ENCODE results near the gene CPM.

CPM gene

DNA sequence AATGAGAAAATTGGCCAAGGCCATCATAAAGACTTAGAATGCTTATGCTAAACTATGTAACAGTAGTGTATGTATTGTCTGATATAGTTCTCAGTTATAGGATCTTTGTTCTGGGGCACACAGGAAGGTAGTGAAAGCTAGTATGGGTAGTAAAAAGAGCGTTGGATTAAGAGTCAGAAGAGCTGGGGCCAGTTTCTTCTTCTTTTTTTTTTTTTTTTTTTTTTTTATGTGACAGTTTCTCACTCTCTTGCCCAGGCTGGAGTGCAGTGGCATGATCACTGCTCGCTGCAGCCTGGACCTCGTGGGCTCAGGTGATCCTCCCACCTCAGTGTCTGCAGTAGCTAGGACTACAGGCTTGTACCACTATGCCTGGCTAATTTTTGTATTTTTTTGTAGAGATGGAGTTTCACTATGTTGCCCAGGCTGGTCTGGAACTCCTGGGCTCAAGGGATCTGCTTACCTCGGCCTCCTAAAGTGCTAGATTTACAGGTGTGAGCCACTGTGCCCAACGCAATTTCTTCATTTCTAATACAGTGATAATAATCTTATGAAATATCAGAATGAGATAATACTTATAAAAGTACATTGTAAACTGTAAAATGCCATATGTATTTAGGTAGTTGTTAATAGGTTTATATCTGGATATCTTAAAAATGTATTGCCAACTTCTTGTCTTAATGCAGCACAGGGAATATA lies 117.6 kb downstream of the CPM start:
- H3K4me3 ChIP-seq (replicated peaks; ENCODE audit: insufficient read depth, low read length): no peak overlapping the region
- DNase-seq (ENCODE audit: low read depth in 1 of 2, low spot score in 1 of 2): no peak
- TF ChIP-seq, protein P1, sequence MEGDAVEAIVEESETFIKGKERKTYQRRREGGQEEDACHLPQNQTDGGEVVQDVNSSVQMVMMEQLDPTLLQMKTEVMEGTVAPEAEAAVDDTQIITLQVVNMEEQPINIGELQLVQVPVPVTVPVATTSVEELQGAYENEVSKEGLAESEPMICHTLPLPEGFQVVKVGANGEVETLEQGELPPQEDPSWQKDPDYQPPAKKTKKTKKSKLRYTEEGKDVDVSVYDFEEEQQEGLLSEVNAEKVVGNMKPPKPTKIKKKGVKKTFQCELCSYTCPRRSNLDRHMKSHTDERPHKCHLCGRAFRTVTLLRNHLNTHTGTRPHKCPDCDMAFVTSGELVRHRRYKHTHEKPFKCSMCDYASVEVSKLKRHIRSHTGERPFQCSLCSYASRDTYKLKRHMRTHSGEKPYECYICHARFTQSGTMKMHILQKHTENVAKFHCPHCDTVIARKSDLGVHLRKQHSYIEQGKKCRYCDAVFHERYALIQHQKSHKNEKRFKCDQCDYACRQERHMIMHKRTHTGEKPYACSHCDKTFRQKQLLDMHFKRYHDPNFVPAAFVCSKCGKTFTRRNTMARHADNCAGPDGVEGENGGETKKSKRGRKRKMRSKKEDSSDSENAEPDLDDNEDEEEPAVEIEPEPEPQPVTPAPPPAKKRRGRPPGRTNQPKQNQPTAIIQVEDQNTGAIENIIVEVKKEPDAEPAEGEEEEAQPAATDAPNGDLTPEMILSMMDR (IDR thresholded peaks at IDR 0.05; ENCODE audit: insufficient read depth, low read length): no peak
- no peak for TF ChIP-seq POLR2AphosphoS5 (IDR thresholded peaks at IDR 0.05; ENCODE audit: low read depth)
- TF ChIP-seq, protein P2, sequence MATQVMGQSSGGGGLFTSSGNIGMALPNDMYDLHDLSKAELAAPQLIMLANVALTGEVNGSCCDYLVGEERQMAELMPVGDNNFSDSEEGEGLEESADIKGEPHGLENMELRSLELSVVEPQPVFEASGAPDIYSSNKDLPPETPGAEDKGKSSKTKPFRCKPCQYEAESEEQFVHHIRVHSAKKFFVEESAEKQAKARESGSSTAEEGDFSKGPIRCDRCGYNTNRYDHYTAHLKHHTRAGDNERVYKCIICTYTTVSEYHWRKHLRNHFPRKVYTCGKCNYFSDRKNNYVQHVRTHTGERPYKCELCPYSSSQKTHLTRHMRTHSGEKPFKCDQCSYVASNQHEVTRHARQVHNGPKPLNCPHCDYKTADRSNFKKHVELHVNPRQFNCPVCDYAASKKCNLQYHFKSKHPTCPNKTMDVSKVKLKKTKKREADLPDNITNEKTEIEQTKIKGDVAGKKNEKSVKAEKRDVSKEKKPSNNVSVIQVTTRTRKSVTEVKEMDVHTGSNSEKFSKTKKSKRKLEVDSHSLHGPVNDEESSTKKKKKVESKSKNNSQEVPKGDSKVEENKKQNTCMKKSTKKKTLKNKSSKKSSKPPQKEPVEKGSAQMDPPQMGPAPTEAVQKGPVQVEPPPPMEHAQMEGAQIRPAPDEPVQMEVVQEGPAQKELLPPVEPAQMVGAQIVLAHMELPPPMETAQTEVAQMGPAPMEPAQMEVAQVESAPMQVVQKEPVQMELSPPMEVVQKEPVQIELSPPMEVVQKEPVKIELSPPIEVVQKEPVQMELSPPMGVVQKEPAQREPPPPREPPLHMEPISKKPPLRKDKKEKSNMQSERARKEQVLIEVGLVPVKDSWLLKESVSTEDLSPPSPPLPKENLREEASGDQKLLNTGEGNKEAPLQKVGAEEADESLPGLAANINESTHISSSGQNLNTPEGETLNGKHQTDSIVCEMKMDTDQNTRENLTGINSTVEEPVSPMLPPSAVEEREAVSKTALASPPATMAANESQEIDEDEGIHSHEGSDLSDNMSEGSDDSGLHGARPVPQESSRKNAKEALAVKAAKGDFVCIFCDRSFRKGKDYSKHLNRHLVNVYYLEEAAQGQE (IDR thresholded peaks at IDR 0.05; ENCODE audit: insufficient replicate concordance, low read depth): no peak
- no peak for TF ChIP-seq SPI1 (IDR thresholded peaks at IDR 0.05; ENCODE audit: borderline replicate concordance, low read depth)
- TF ChIP-seq GABPA (IDR thresholded peaks at IDR 0.05; ENCODE audit: low read depth): no peak

DNA sequence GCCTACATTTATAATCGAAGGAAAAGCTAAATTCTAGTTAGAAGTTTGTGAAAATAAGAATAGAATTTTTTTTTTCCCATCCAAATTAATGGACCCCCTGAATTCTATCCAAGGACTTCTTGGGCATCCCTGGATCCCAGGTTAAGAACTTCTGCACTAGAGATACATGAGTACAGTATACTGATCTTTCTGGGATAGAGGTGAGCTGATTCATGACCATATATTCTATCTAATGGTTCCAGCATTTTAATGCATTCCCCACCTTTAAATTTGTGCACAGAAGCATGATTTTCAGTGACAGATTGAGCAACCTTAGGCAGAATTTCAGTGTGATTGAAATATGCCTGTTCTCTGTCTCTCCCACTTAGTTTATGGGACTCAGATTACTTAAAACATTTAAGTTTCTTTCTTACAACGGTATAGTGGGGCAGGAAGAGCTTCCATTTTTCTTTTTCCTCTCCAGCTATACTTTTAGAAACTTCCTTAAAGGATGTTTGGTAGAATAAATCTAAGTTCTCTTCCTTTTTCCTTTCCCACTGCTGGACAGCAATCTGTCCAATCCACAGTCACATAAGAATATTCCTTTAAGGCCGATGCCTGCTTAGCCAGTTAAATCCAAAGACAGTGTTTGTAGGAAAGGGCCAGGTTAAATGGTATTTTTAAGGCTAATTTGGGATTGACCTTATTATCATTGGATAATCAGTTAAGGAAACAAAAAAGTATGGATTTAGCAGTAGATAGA lies 118.3 kb downstream of the CPM start:
- TF ChIP-seq SPI1 (IDR thresholded peaks at IDR 0.05; ENCODE audit: borderline replicate concordance, low read depth): no peak
- TF ChIP-seq, protein P1 (IDR thresholded peaks at IDR 0.05; ENCODE audit: insufficient read depth, low read length): no peak
- no peak for TF ChIP-seq POLR2AphosphoS5 (IDR thresholded peaks at IDR 0.05; ENCODE audit: low read depth)
- TF ChIP-seq, protein P2 (IDR thresholded peaks at IDR 0.05; ENCODE audit: insufficient replicate concordance, low read depth): peak; percentile 33
- Histone ChIP-seq H3K4me3 (replicated peaks; ENCODE audit: insufficient read depth, low read length) (no peak overlapping the region), H3K27ac (replicated peaks) (no peak overlapping the region), H3K27me3 (ENCODE audit: insufficient read depth, poor library complexity, severe bottlenecking) (no peaks in the 10 kb centered on the region)
- DNase-seq (ENCODE audit: low read depth in 1 of 2, low spot score in 1 of 2): no peak

More for the DNA sequence above, 117.6 kb downstream of the CPM start:
- no peak overlapping the region for H3K27ac ChIP-seq (replicated peaks)
- H3K27me3 ChIP-seq (ENCODE audit: insufficient read depth, poor library complexity, severe bottlenecking): no peaks in the 10 kb centered on the region

DNA sequence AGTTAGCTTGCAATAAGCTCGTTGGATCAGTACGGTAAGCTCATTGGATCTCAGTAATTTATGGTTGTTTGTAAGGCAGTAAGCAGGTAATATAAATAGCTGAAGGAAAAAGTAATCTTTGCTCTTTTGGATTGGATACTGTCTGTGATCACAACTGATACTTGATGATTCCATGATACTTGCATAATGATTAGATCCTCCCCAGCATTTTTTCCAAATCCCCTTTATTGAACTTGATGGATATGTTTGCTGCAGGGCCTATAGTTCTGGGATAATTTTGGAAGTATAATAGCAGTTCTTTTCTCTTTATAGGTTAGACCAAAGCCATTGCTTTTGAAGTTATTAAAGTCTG lies 119.8 kb downstream of the CPM start:
- no peak overlapping the region for H3K27ac ChIP-seq (replicated peaks)
- H3K4me3 ChIP-seq (replicated peaks; ENCODE audit: insufficient read depth, low read length): no peak overlapping the region
- TF ChIP-seq SPI1 (IDR thresholded peaks at IDR 0.05; ENCODE audit: borderline replicate concordance, low read depth) (no peak), GABPA (IDR thresholded peaks at IDR 0.05; ENCODE audit: low read depth) (no peak), POLR2AphosphoS5 (IDR thresholded peaks at IDR 0.05; ENCODE audit: low read depth) (no peak)
- TF ChIP-seq, protein P2 (IDR thresholded peaks at IDR 0.05; ENCODE audit: insufficient replicate concordance, low read depth): no peak
- TF ChIP-seq, protein P1 (IDR thresholded peaks at IDR 0.05; ENCODE audit: insufficient read depth, low read length): no peak

More for the DNA sequence above, 119.8 kb downstream of the CPM start:
- H3K27me3 ChIP-seq (ENCODE audit: insufficient read depth, poor library complexity, severe bottlenecking): no peaks in the 10 kb centered on the region
- no peak for DNase-seq (ENCODE audit: low read depth in 1 of 2, low spot score in 1 of 2)

Measured in HL-60 (cell line).